GM21381 (cell line): ENCODE measurements around the gene LILRA1.
A peak's percentile ranks its signal among the peaks of the same experiment; 100 is the strongest.
"Not testable (repeated sequence)": the region's sequence is repeated elsewhere in the genome, so short reads cannot be mapped to it uniquely, and the experiment has no call there.

Source experiments
- ATAC-seq: cut with Tn5 transposase; IDR thresholded peaks from one replicate; pipeline ENCODE4 v1.9.1; 2021; ENCODE audit warnings: mild to moderate bottlenecking, moderate library complexity; ENCODE audit not compliant: unreplicated experiment

The LILRA1 gene

DNA sequence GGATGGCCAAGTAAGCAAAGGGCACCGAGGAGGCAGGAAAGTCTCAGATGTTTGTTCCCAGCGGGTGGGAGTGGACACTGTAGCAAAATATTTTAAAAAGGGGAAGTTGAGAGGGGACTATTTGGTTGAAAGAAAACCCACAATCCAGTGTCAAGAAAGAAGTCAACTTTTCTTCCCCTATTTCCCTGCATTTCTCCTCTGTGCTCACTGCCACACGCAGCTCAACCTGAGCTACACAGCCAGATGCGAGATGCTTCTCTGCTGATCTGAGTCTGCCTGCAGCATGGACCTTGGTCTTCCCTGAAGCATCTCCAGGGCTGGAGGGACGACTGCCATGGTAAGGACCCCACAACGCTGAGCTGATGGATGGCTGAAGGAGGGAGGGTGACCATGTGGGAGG lies at the start of gene LILRA1:
Gene LILRA1 (plus strand): TSS at position 188 of the 400 bp plus-strand sequence. CDS start 613 bp downstream, outside the sequence.
- ATAC-seq: not testable (repeated sequence)

DNA sequence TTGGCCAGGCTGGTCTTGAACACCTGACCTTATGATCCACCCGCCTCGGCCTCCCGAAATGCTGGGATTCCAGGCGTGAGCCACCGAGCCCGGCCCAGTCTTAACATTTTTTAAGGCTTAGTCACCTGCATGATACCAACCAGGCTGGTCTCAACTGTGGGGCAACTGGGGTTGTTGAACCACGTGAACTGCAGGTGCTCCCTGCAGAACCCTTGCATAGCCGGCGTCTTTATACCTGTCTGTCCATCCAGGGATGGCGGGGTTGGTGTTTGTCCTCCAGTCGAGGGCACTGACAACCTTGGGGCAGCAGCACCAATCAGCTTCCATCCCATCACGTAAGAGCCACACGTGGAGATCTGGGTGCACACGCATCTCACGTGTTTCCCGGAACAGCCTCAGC lies 44.6 kb upstream of the LILRA1 start:
- ATAC-seq: no peak

DNA sequence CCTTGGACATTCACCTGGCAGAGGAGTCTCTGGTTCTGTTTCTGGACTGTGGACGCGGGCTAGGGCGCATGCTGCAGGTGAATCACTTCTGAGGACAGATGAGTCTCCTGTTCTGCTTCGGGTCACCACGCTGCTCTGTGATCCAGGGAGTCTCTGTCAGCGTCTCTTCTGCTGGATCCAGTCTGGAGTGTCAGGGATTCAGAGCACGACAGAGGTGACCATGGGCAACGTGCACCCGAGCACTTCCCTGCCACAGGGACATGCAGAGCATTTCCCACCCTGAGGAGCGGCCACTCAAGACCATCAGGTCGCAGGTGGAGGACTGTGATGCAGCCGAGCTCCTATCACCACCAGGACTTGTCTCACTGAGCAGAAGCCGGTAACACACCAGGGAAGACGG lies 44.2 kb upstream of the LILRA1 start:
- no peak for ATAC-seq

DNA sequence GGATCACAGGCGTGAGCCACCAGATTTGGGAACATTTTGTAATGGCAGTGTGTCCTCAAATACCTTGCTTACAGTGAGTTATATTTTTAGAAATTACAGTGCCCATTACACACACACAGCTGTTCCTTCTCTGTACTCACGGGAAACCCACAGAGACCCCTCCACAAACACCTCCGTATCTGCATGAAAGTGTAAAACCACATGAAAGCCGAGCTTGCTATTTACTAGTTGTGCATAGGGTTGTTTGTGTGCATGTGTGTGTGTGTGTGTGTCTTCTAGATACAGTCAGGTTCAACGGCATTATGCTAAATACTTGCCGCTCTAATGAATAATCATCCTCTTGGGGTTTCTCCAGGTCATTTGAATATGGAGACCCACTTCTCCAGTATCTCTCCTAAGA lies 42.1 kb upstream of the LILRA1 start:
- peak; percentile 53 for ATAC-seq

DNA sequence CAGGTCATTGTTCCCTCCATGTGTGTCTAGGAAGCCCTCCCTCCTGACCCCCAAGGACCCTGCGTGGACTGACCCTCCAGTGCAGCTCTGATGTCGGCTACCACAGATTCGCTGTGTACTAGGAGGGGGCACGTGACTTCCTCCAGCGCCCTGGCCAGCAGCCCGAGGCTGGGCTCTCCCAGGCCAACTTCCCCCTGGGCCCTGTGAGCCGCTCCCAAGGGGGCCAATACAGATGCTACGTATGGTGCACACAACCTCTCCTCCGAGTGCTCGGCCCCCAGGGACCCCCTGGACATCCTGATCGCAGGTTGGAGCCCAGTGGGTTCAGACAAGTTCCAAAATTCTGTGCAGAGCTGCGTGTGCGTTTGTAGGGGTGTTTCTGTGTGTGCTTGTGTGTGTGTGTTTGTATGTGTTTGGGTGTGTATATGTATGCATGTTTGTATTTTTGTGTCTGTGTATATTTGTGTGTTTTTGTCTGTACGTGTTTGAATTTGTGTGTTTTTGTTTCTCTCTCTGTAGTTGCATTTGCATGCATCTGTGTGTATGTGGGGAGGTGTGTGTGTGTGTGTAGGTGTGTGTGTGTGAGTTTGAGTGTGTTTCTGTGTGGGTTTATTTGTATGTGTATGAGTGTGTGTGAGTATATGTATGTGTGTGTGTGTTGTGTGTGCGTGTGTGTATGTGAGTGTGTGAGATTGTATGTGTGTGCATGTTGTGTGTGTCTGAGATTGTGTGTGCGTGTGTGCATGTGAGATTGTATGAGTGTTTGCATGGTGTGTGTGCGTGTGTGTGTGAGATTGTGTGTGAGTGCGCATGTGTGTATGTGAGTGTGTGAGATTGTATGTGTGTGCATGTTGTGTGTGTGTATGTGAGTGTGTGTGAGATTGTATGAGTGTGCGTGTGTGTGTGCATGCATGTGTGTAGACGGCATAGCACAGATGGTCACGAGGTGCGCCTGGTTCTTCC lies 41.2 kb upstream of the LILRA1 start:
- ATAC-seq: peak; percentile 40

DNA sequence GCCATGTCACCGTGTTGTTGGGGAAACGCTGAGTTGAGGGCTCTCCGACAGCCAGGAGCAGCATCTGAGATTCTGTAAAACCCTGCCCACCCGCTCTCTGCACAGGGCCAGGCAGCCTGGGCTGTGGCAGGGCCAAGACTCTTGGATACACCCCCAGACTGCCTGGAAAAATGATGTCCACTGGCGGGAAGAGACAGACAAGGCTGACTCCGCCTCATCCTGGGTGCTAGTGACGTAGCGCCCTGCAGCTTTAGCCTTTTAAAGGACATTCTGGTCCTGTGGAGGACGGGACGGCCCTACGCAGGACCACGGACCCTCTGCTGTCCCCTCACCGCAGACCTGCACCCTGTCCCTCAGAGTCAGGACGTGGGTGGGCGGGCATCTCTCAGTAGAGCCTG lies 40.5 kb upstream of the LILRA1 start:
- no peak for ATAC-seq

DNA sequence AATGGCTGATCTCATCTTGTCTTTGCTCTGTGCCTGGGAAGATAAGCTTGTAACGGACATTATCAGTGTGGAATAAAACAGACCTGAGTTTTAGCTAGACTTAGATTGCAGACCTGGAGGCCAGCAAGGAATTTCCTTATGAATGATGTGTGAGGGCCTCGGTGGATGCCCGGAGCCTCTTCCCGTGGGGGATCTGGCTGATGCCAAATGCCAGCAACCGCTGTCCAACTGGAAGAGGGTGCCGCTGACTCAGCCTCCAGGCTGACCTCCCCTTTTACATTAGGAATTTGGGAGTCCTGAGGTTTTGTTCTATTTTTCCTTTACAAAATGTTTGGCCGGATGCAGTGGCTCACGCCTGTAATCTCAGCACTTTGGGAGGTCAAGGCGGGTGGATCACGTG lies 39.4 kb upstream of the LILRA1 start:
- no peak for ATAC-seq

DNA sequence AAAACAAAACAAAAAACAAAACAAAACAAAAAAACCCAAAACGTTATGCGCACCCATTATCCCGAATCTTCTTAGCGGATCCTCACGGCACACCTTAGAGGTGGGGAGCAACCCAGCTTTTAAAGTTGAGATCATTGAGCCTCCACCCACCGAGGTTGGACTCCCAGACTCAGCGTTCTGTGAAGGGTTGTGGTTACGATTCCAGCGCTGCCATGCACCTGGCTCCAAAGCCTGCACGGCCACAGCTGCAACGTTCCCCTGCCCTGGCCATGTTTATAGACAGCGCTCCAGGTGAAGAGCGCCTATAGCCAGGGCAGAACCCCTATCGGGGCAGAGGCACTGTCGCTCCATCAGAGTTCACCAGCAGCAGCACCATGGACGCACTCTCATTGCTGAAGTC lies 38.5 kb upstream of the LILRA1 start:
- ATAC-seq: no peak

DNA sequence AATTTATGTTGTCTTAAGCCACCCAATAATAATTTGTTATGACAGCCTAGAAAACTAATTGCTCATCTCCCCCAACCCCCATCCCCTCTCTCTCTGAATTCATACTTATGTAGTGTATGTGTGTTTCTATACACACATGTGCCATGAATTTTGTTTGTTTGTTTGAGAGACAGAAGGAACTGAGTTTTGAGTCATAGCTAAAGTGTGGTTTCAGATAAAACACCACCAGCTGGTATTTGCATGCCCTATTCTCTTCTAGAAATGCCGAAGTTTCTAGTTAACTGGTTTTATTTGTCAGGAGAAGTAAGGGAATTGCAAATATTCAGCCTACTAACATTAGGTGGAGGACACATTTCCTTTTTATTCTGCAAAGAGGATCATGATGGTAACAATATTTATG lies 37.2 kb upstream of the LILRA1 start:
- no peak for ATAC-seq

DNA sequence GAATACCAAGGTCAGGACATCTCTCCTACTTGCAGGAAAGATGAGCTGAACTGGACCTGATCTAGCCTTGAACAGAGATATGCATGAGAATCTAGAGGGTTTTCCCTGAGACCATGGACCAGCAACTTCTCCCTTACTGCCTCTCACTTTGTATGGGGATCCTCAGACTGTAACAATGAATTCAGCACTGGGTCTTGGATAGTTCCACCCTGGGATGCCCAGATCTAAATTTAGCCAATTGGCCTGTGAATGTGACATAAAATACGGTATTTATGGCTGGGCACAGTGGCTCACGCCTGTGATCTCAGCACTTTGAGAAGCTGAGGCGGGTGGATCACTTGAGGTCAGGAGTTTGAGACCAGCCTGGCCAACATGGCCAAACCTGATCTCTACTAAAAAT lies 35.1 kb upstream of the LILRA1 start:
- ATAC-seq: no peak

DNA sequence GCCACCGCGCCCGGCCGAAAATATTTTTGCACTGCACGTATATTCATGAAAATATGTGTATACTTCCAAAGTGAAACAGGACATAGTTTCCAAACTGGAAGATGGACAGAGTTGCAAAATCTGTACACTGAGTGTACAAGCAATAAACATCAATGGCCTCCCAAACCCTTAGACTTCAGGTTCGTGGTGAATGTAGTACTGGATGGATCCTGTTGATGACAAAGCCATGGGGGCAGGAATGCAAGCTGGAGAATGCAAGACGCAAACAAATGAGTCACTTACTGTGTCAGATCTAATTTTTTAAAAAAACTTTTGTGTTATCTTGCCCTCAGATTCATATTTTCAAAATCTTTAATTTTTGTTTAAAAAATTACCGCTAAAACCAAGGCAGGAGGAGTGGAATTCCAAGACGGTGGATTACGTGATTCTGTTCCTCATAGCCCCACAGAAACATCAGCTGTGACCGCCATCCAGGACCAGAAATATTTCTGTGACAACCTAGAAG lies 32.5 kb upstream of the LILRA1 start:
- no peak for ATAC-seq

DNA sequence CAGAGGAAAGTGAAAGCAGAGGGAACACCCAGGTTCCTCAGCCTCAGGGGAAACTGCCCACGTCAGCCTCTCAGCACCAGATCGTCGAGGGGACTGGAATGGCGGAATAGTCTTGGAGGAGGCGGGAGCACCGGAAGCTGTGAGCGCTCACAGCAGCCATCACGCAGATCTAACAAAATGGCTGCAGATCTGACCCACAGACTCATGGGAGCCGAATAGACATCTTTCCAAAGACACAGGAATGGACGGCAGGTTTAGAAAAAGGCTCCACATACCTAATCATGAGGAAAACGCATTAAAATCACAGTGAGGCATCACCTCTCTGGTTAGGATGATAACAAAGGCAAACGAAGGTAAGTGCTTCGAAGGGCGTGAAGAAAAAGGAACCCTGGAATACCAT lies 31.6 kb upstream of the LILRA1 start:
- ATAC-seq: no peak

DNA sequence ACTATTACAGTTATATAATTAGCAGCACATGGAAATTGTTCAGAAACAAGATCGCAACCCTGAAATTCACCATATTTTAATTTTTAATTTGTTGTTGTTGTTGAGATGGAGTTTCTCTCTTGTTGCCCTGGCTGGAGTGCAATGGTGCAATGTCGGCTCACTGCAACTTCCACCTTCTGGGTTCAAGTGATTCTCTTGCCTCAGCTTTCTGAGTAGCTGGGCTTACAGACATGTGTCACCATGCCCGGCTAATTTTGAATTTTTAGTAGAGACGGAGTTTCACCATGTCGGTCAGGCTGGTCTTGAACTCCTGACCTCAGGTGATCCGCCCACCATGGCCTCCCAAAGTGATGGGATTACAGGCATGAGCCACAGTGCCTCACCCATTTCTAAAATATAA lies 30.2 kb upstream of the LILRA1 start:
- ATAC-seq: not testable (repeated sequence)

DNA sequence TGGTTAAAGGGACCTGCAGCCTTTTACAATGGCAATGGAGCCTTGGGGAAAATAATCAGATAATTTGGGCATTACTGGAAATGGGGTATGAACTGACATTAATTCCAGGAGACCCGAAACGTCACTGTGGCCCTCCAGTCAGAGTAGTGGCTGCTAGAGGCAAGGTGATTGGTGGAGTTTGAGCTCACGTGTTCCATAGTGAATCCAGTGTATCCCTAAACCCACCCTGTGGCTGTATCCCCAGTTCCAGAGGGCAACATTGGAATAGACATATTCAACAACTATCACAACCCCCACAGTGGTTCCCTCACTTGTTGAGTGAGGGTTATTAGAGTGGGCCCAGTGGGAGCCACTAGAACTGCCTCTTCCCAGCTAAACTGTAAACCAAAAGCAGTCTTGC lies 23.1 kb upstream of the LILRA1 start:
- no peak for ATAC-seq

DNA sequence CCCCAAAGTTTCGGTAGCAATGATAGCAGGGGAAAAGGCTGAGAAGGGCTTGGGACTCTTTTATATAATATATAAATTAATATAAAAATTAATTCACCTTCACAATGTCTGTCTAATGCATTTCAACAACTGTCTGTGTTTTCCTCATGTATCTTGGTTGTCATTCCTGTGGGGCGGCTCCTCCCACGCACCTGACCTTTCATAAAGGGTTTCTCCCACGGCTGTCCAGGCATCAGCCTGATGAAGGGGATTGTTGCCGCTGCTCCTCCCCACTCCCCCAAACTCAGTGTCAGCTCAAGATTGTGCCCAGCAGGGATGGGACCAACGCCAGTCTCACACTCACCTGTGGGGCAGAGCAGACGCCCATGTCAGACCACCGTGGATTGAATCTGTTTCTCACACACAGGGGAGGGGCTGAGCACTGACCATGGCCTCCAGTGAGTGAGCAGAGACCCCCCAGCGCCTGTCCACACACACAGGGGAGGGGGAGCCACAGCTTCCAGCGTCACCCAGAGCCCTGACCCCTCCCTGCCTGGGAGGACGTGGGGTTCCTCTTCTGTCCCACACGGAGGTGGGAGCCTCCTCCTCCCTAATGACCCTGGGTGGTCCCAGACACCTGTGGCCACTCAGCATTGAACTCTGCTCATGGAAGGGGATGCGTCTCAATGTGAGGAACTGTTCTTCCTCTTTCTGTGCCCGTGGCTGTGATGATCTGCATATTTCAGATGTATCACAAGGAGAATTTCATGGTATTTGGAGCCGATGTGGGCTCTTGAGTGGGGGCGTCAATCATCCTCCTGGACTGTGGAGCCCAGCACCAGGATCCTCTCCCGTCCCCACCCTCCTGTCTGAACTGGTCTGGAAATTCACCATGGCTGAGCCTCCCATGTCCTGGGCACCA lies 21.5 kb upstream of the LILRA1 start:
- not testable (repeated sequence) for ATAC-seq

DNA sequence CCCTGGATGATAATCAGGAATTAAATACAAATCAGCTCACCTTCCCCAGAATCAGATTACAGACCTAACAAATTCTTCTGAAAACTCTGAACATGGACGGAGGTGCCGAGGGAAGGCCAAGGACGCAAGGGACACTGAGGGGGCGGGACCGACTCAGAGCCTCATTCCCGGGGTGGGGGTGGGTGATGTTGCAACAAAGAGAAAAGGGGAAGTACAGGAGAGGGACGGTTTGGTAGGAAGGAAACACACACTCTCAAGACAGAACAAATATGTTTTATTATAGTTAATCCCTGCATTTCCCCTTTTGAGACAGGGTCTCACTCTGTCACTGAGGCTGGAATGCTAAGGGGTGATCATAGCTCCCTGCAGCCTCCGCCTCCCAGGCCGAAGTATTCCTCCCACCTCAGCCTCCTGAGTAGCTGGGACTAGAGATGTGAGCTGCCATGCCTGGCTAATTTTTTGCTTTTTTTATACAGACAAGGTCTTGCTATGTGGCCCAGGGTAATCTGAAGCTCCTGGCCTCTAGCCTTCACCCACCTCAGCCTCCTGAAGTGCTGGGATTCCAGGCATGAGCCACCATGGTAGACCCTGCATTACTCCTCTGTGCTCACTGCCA lies 20.6 kb upstream of the LILRA1 start:
- no peak for ATAC-seq

DNA sequence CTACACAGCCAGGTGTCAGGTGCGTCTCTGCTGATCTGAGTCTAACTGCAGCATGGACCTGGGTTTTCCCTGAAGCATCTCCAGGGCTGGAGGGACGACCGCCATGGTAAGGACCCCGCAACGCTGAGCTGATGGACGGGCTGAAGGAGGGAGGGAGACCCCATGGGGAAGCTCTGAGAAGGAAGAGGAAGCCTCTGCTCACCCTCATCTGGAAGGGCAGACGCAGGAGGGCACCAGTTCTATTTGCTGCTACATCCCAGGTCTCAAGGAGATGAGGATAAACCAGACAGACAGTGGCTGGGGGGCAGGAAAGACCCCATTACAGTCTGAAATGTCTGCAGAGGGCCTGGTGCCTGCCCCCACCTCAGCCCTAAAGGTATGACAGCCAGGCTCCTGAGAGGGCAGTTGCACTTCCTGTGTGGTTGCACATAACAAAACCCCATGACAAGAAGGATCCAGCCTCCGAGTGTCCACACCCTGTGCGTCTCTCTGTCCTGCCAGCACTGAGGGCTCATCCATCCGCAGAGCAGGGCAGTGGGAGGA lies 20.0 kb upstream of the LILRA1 start, which contains the start of gene LILRA2:
Gene LILRA2 (plus strand): TSS at position 461 of the 543 bp plus-strand sequence. CDS start 89 bp downstream, outside the sequence.
- ATAC-seq: no peak

DNA sequence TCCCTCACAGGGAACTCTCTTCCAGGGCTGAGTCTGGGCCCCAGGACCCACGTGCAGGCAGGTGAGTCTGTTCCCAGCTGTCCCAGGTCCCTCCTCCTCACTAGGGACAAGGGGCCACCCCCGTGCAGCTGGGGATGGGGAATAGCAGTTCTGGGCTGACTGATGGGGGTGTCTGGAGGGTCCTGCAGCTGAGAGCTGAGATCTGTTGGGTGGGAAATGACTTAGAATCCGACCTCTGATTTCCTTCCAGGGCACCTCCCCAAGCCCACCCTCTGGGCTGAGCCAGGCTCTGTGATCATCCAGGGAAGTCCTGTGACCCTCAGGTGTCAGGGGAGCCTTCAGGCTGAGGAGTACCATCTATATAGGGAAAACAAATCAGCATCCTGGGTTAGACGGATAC lies 19.4 kb upstream of the LILRA1 start:
- no peak for ATAC-seq

DNA sequence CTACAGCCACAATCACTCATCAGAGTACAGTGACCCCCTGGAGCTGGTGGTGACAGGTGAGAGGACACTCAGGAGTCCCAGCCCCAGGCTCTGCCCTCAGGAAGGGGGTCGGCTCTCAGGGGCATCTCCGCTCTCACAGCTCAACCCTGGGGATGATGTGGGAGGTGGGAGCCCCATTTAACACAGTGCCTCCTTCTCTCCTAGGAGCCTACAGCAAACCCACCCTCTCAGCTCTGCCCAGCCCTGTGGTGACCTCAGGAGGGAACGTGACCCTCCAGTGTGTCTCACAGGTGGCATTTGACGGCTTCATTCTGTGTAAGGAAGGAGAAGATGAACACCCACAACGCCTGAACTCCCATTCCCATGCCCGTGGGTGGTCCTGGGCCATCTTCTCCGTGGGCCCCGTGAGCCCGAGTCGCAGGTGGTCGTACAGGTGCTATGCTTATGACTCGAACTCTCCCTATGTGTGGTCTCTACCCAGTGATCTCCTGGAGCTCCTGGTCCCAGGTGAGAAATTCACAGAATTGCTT lies 18.8 kb upstream of the LILRA1 start:
- no peak for ATAC-seq

DNA sequence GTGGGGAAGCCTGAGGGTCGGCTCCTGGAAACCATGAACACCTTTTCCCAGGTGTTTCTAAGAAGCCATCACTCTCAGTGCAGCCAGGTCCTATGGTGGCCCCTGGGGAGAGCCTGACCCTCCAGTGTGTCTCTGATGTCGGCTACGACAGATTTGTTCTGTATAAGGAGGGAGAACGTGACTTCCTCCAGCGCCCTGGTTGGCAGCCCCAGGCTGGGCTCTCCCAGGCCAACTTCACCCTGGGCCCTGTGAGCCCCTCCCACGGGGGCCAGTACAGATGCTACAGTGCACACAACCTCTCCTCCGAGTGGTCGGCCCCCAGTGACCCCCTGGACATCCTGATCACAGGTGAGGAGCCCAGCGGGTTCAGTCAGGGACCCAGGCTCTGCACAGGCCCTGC lies 18.2 kb upstream of the LILRA1 start:
- not testable (repeated sequence) for ATAC-seq
